ENCODE results near the gene ELOVL4. TPM values are rescaled to one million over a fixed set of nuclear protein-coding genes. Genes with fewer than 3 reads are reported as not detected.

Gene ELOVL4
- total RNA-seq, 3 donors from 2014 or later, result 0.64 to 1.9 (median 1.3) TPM

DNA sequence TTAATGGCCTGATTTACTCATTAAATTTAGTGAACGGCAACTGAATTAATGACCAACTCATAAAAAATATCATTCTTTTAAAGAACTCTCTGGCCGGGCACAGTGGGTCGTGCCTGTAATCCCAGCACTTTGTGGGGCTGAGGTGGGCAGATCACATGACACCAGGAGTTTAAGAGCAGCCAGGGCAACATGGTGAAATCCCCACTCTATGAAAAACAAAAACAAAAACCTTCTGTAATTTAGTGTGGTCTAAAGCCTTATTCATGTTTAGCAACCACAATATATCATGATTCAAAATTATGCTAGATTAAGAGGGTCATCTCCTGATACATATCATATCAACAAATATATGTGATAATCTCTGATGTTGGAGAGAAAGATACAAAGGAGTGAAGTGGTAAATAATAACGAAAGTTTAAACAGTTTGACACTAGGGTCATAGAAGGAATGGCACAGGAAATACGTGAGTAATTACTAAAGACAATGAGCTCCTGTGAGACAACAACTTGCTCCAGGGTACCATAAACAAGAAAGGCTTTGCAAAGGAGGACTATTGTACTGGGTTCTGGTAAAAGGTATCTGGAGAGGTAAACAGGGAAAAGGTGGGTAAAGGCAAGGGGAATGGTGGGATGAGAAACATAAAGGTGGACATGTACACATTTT, 5.7 kb downstream of the ELOVL4 start:
- H3K27ac ChIP-seq, result no peak overlapping the region
- no peaks in the 10 kb centered on the region for H3K9me3 ChIP-seq
- H3K4me1 ChIP-seq, result no peaks in the 10 kb centered on the region
- intact Hi-C loops (cut with DNase I; ENCODE audit: low total_unique reads), result no loop called here
- TF ChIP-seq POLR2A (IDR thresholded peaks at IDR 0.05), result no peak
- TF ChIP-seq CTCF (IDR thresholded peaks at IDR 0.05), result no peak
- TF ChIP-seq POLR2AphosphoS5 (IDR thresholded peaks at IDR 0.05), result no peak
- no peak overlapping the region for H3K4me3 ChIP-seq
- no peaks in the 10 kb centered on the region for H3K36me3 ChIP-seq
- peaks cover 0 to 4% of the 10 kb centered on the region in 2 donors for H3K27me3 ChIP-seq
- DNase-seq (ENCODE audit: low spot score in 2 of 2), result no peak

GRCh38 chr6:79928478-79928998, 18.8 kb downstream of the ELOVL4 start:
- peaks cover 5% of the 10 kb centered on the region for H3K36me3 ChIP-seq
- H3K4me1 ChIP-seq, result no peaks in the 10 kb centered on the region
- no peak for TF ChIP-seq CTCF (IDR thresholded peaks at IDR 0.05)
- TF ChIP-seq POLR2A (IDR thresholded peaks at IDR 0.05), result no peak
- TF ChIP-seq POLR2AphosphoS5 (IDR thresholded peaks at IDR 0.05), result no peak
- H3K27me3 ChIP-seq, result no peaks in the 10 kb centered on the region
- no peak overlapping the region for H3K4me3 ChIP-seq
- intact Hi-C loops (cut with DNase I; ENCODE audit: low total_unique reads), result no loop called here
- H3K9me3 ChIP-seq, result no peaks in the 10 kb centered on the region
- DNase-seq (ENCODE audit: low spot score in 2 of 2), result no peak
- no peak overlapping the region for H3K27ac ChIP-seq

DNA sequence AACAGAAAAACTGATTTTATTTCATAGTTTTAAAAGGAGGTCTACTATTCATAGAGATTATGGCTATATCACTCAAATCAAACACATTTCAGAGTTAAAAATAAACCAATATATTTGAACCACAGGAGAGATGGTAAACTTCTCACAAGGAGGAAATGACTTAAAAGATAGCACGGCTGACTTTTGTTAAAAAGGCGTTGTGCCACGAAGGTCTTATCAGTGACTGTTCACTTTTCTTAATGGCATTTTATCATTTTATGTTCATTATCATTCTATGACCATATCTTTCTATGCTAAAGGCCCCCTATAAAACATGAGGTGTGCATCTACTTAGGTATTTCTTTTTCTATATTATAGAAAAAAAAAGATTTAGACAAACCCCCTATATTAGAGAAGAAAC, 19.6 kb downstream of the ELOVL4 start:
- intact Hi-C loops (cut with DNase I; ENCODE audit: low total_unique reads), result no loop called here
- no peak overlapping the region for H3K27ac ChIP-seq
- H3K4me3 ChIP-seq, result no peak overlapping the region
- H3K4me1 ChIP-seq, result no peaks in the 10 kb centered on the region
- H3K36me3 ChIP-seq, result peaks cover 5% of the 10 kb centered on the region
- H3K9me3 ChIP-seq, result no peaks in the 10 kb centered on the region
- TF ChIP-seq POLR2AphosphoS5 (IDR thresholded peaks at IDR 0.05), result no peak
- TF ChIP-seq CTCF (IDR thresholded peaks at IDR 0.05), result no peak
- TF ChIP-seq POLR2A (IDR thresholded peaks at IDR 0.05), result no peak
- no peaks in the 10 kb centered on the region for H3K27me3 ChIP-seq
- DNase-seq (ENCODE audit: low spot score in 2 of 2), result no peak

- intact Hi-C loops (cut with DNase I; ENCODE audit: low total_unique reads), result no loop called here
- no peak for TF ChIP-seq POLR2AphosphoS5 (IDR thresholded peaks at IDR 0.05)
- TF ChIP-seq POLR2A (IDR thresholded peaks at IDR 0.05), result no peak
- TF ChIP-seq CTCF (IDR thresholded peaks at IDR 0.05), result no peak
- H3K9me3 ChIP-seq, result no peaks in the 10 kb centered on the region
- H3K4me3 ChIP-seq, result no peak overlapping the region
- DNase-seq (ENCODE audit: low spot score in 2 of 2), result no peak
- peaks cover 5% of the 10 kb centered on the region for H3K36me3 ChIP-seq
- no peak overlapping the region for H3K27ac ChIP-seq
- no peaks in the 10 kb centered on the region for H3K4me1 ChIP-seq
- no peaks in the 10 kb centered on the region for H3K27me3 ChIP-seq
Observed at GRCh38 chr6:79923270-79923669, 24.1 kb downstream of the ELOVL4 start.

DNA sequence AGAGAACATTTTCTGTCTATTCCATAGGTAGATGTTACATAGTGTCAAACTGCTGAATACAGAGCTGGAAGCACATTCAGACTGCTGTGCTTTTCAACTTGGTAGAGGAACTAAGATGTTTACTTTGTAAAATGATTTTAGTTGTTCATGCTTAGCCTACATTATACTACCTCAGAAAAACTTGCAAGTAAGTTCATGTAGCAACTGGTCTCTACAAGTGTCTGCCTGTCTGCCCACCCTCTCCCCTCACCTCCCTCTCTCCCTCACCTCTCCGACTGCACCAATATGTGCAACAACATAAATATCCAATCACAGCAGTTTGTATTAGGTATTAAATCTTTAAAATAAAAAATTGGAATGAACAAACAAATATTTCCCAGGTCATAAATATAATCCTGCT, 25.3 kb downstream of the ELOVL4 start:
- Histone ChIP-seq H3K9me3 (no peaks in the 10 kb centered on the region), H3K36me3 (no peaks in the 10 kb centered on the region), H3K27ac (no peak overlapping the region), H3K4me1 (no peaks in the 10 kb centered on the region), H3K4me3 (no peak overlapping the region), H3K27me3 (no peaks in the 10 kb centered on the region)
- DNase-seq (ENCODE audit: low spot score in 2 of 2), result no peak
- TF ChIP-seq CTCF (IDR thresholded peaks at IDR 0.05) (no peak), POLR2AphosphoS5 (IDR thresholded peaks at IDR 0.05) (no peak), POLR2A (IDR thresholded peaks at IDR 0.05) (no peak)
- intact Hi-C loops (cut with DNase I; ENCODE audit: low total_unique reads), result no loop called here
